Stimulated activated naive CD8-positive, alpha-beta T cell treated with anti-CD3 and anti-CD28 coated beads, Interleukin-15, Interleukin-2, amounts not matched to agents 100 U/mL and 50 U/mL, for 24 hours (primary cell): Measurements from ENCODE around the gene EVI5L.

Experiments used
- ATAC-seq: fragments of 150-1000 bp; cut with Tn5 transposase; one replicate; pipeline ENCODE4 v1.10.0; 2021
- DNase-seq: peaks from one replicate; pipeline ENCODE4 v3.0.0; 2021

EVI5L gene

DNA sequence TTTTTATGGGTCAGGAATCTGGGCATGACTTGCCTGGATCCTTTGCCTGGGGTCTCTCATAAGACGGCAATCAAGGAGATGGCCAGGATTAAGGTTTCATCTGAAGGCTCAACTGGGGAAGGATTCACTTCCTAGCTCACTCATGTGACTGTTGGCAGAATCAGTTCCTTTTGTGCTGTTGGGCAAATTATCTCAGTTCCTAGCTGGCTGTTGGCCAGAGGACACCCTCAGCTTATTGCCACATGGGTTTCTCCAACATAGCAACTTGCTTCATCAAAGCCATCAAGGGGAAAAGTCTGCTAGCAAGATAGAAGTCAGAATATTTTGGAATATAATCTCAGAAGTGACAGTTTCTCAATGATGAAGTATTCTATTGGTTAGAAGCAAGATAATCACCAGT is 12.2 kb upstream of the EVI5L start:
- DNase-seq, result no peak
- no peak for ATAC-seq

DNA sequence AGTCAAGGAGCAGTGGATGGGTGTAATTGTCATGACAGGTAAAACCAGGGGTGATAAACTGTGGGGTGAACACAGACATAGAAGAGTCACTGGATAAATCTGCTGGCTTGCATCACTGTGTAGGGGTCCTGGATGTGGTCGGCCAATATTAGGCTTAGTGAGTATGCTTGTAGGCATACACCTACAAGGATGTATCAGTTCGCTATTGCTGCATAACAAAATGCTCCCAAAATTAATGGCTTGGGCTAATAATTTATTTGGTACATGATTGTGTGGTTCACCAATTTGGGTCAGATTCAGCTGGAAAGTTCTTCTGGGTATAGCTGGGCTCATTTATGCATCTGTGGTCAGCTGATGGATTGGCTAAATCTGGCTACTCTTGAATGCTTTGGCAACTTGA is 11.2 kb upstream of the EVI5L start:
- DNase-seq (no peak), ATAC-seq (no peak)

DNA sequence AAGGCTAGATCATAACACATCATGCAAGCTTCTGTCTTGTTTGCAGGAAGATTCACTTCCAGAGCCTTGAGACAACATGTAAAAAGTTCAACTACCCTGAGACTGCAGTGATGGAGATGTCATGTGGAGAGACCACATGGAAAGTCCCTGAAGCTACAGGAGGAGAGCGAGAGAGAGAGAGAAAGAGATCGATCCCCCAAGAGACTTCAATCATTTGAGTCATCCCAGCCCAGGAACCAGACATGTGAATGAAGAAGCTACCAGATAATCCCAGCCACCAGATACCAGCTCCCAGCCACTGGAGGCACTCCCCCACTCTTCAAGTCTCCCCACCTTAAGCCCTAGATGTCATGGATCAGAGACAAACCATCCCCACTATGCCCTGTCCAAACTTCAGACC is 10.7 kb upstream of the EVI5L start:
- ATAC-seq, result no peak
- no peak for DNase-seq

DNA sequence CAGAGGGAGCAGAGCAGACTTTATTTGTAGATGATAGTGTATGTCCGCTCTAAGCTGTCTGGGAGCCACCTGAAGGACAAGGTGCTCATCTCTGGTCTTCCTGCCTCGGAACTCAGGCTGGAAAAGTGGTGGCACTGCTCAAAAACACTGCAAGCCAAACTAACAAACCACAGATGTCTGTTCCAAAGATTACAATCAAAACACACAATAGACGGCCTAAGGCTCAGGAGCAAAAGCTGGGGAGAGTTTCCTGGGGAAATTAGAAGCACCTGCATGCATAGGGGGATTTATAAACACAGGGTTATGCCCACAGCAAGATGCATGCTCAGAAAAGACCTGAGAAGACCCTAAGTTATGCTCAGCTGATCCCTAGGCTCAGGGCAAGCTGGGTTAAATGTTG is 9.4 kb upstream of the EVI5L start:
- ATAC-seq (no peak), DNase-seq (no peak)

- DNase-seq (no peak), ATAC-seq (no peak)
These were observed 7.0 kb upstream of the EVI5L start for GRCh38 chr19:7822910-7823515.

- DNase-seq, result no peak
- ATAC-seq, result no peak
These were observed 6.2 kb upstream of the EVI5L start for GRCh38 chr19:7823686-7824301.

- DNase-seq (no peak), ATAC-seq (no peak)
These were observed 875 bp upstream of the EVI5L start for GRCh38 chr19:7829166-7829520.

DNA sequence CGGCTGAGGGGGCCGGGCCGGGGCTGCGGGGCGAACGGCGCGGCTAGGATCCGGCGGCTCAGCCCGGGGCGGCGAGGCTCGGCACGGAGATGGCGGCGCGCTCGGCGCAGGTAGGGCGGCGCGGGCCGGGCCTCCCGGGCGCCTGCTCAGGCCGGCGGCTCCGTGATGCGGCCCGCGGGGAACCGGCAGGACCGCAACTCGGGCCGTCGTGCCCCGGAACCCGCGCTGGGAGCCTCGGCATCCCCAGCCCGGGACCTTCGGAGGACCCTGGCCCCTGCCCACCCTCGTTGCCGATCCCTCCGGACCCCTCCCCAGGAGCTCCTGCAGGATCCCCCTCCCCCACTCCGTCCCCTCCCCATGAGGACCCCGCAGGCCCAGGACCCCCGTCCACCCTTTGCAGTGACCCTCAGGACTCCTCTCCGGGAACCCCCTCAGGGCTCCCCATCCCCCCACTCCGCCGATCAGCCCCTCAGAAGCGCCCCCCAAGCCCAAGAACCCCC is 304 bp downstream of the EVI5L start:
- ATAC-seq, result no peak
- no peak for DNase-seq

DNA sequence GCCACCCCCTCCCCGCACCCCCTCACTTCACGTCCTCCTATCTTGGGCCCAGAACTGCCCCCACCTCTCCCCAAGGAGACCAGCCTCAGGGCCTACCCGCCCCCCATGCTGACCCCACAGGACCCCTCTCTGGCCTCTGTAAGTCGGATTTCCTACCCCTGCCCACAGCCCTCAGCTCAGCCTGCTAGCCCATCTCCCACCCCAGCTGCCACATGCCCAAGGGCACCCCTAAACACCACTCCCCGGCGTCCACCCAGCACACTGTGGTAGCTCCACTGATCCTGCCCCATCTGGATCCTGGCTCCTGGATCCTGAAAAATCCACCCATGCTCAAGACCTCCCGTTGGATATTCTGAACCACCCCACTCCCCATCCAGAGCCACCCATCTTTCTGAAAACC is 805 bp downstream of the EVI5L start:
- DNase-seq (no peak), ATAC-seq (no peak)

- ATAC-seq, result no peak
- DNase-seq, result no peak
These were observed 1.4 kb downstream of the EVI5L start for GRCh38 chr19:7831452-7831851.

DNA sequence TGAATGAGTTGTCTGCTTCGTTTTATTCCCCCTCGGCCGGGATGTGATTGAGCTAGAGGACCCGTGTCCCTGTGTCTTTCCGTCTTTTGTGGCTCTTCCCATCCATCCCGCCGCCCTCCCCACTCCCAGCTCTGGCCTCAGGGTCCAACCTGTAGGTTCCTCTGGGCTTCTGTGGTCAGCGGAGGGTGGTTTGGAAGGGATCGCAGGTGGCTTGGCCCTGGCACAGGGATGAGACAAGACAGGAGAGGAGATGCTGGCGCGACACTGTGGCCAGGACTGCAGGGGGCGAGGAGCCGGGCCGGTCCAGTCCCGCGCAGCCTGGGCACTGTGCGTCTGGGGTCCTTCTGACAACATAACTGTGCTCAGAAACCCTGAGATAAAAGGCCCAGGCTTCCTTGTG is 2.0 kb downstream of the EVI5L start:
- no peak for ATAC-seq
- no peak for DNase-seq

GRCh38 chr19:7832781-7833180 is 2.8 kb downstream of the EVI5L start:
- ATAC-seq (no peak), DNase-seq (no peak)

GRCh38 chr19:7833225-7834099 is 3.4 kb downstream of the EVI5L start:
- no peak for ATAC-seq
- no peak for DNase-seq

GRCh38 chr19:7839476-7839875 is 9.5 kb downstream of the EVI5L start:
- DNase-seq (no peak), ATAC-seq (no peak)

DNA sequence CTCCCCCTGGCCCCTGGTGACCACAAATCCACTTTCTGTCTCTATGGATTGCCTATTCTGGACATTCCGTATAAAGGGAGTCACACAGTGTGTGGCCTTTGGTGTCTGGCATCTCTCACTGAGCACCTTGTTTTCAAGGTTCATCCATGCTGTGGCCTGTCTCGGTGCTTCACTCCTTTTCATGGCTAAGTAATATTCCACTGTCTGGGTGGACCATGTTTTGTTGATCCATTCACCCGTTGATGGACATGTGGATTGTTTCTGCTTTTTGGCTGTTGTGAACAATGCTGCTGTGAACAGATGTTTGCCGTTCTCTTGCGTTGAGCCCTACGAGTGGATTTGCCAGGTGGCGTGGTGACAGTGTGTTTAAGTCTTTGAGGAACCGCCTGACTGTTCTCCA is 10.6 kb downstream of the EVI5L start:
- ATAC-seq, result no peak

GRCh38 chr19:7841751-7842660 is 12.0 kb downstream of the EVI5L start:
- ATAC-seq (no peak), DNase-seq (no peak)

More for the DNA sequence above, 10.6 kb downstream of the EVI5L start:
- DNase-seq, result no peak

- DNase-seq (no peak), ATAC-seq (no peak)
These were observed 12.8 kb downstream of the EVI5L start for GRCh38 chr19:7842661-7843294.

GRCh38 chr19:7843521-7843920 is 13.5 kb downstream of the EVI5L start:
- ATAC-seq (no peak), DNase-seq (no peak)

- ATAC-seq (no peak), DNase-seq (no peak)
These were observed 14.4 kb downstream of the EVI5L start for GRCh38 chr19:7844405-7844804.

DNA sequence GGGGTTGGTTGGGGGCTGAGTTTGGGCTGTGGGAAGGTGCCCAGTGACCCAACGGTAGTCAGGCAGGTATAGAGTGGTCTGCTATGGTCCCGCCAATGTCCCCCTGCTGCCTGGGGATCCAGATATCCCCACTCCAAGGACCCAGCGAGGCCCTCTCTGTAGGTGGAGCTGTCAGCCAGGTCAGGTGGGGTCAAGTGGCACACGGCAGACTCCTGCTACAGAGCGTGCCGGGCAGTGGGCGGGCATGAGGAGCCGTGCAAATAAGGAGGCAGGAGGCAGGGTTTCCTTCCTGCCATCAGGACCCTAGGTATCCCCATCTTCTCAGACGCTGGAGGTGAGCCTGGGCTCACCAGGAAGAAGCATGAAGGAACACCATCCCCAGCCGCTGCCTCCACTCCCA is 14.9 kb downstream of the EVI5L start:
- ATAC-seq, result no peak

GRCh38 chr19:7845390-7846154 is 15.6 kb downstream of the EVI5L start:
- DNase-seq (no peak), ATAC-seq (no peak)

More for the DNA sequence above, 14.9 kb downstream of the EVI5L start:
- no peak for DNase-seq
